GM12801 (cell line): ENCODE results near the gene DDX10.

ENCODE experiments used
- CTCF ChIP-seq: IDR thresholded peaks from one replicate; pipeline ENCODE4 v1.5.1; 2011; ENCODE audit warnings: control low read depth; ENCODE audit not compliant: insufficient read length; ENCODE audit errors: extremely low read depth

Gene DDX10

DNA sequence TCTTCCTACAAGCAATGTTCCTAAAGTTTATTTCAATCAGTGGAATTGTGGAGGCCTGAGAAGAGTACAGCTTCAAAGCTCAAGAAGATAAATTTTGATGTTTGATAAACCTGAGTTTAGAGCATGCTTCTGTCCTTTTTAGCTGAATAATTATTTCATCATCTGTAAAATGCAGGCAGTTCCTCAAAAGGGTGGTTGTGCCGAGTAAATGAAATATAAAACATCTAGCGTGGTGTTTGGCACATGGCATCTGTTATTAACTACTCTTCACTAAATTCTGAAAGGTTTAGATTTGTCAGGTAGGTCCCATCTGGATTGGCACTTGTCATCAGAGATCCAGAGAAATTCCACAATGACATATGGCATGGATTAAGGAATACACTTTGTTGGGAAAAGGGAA lies 155.1 kb downstream of the DDX10 start:
- TF ChIP-seq CTCF = no peak

DNA sequence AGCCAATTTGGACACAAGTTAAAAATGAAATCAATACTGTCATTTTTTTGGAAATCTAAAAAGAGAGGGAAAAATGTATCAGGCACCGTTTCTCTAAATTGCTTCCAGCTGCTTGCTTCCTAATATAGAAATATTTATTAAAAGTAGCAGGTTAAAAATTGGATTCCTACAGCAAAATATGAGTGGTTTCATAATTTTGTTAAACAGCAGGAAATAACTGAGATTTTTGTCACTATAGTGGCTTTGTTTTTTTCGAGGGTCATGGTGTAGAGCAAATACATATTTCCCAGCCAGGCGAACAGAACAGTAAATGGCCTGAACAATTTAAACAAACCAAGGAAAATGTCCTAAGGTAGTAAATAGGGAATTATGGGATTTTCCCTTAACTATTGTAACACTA lies 159.7 kb downstream of the DDX10 start:
- TF ChIP-seq CTCF = no peak

DNA sequence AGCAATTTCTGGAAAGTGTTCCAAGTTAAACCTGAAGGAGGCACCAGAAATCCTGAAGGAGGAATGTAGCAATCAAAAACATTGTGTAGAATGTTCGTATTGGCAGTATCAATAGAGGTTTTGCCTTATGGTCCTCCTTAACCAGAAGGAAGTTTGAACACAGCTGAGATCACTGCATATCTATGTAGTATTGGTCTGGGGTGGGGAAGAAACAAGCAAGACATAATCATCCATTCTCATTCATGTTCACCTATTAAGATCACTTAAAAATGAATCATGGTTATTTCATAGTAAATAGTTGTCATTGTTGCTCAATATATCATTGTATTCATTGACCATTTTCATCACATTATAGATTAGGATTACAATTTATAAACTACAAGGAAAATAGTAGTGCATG lies 160.5 kb downstream of the DDX10 start:
- no peak for TF ChIP-seq CTCF

DNA sequence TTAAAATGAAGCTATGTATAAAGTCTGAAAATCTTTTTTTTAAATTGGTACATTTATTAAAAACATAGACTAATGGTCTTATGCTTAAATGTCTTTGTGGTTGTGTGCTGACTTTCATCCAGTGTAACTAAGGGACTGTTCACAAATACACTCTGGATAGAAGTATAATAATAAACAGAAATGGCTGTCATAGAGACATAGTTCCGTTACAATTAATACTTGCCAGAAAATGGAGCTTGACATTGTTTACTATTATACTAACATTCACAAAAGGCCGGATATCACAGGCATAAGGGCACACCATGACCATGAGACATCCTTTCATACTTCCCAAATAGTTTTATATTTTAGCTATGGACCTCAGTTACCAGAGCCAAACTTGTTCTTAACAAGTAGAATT lies 161.3 kb downstream of the DDX10 start:
- no peak for TF ChIP-seq CTCF

GRCh38 chr11:108835624-108836023 lies 170.8 kb downstream of the DDX10 start:
- TF ChIP-seq CTCF = no peak

GRCh38 chr11:108836541-108836940 lies 171.7 kb downstream of the DDX10 start:
- no peak for TF ChIP-seq CTCF

DNA sequence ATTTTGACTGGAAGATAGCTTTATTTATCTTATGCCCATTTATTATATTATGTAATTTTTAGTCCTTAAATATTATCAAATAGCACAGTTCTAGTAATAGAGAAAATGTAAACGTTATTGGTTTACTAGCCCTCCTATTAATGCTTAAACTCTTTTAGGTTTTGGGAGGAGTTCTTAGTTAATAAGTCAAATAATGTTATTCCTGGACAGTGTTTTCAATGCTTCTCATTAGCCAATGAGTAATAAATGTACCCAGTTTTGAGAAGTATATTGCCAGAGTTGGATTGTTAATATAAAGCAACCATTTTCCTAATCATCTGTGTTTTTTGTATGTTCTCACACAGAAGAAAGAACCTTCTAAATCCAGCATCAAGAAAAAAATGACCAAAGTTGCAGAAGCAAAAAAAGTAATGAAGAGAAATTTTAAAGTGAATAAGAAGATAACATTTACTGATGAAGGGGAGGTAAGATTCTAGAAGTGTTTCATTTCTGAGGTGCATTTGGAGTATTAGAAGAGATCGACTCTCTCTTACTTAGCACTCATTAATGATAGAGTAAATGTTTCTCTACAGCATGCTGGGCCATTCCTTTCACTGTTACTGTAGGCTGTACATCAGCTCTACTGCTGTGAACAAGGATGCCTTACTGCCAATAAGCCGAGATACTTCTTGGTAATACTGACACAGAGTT lies 173.4 kb downstream of the DDX10 start:
- no peak for TF ChIP-seq CTCF
